ENCODE results near the gene HIPK2.

Gene HIPK2

DNA sequence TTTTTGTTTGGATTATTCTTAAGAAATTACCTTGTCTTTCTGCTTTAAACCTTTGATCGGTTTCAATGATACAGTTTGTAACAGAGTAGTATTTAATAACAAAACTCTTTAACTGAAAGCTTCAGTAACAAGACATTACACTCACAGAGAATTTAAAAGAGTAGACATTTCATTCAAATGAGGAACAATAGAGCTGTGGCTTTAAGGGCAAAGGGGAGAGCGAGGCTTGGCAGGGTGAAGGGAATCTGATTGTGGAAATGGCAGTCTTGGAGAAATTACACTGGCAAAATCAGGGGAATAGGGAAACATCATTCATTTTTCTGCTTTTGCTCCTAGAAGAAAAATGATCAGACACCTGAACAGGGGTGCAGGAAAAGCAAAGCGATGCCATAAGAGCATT is 5.1 kb upstream of the HIPK2 start:
- no peak for DNase-seq

DNA sequence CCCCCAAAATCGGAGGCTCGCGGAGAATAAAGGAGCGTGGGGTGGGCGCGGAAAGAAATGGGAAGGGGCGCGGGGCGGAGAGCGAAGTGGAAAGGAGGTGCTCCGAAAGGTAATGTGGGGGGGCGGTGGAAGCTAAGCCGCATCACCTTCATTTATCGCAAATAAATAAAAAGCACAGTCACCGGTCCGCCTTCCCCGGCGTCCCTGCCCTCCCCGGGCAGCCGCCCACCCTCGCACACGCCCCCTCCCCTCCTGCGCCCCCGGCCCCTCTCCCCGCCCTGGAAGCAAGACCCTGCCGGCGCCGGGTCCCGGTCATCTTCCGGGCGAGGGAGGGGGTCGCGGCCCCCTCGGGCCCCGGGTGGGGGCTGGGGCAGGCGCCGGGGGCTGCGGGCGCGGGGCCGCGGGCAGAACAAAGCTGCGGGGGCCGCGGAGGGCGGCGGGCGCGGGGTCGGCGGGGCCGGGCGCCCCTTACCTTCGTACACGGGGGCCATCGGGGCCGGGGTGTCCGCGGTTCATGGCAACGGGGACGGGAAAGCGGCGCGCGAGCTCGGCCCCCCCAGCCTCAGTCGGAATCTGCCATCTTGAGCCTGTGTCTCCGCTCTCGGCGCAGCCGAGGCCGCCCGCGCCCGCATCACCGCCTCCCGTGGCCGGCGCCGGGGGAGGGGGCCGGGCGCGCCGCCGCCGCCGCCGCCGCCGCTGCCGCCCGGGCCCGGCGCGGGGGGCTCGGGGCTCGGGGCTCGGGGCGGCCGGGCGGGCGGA is 486 bp downstream of the HIPK2 start:
- DNase-seq, result no peak

DNA sequence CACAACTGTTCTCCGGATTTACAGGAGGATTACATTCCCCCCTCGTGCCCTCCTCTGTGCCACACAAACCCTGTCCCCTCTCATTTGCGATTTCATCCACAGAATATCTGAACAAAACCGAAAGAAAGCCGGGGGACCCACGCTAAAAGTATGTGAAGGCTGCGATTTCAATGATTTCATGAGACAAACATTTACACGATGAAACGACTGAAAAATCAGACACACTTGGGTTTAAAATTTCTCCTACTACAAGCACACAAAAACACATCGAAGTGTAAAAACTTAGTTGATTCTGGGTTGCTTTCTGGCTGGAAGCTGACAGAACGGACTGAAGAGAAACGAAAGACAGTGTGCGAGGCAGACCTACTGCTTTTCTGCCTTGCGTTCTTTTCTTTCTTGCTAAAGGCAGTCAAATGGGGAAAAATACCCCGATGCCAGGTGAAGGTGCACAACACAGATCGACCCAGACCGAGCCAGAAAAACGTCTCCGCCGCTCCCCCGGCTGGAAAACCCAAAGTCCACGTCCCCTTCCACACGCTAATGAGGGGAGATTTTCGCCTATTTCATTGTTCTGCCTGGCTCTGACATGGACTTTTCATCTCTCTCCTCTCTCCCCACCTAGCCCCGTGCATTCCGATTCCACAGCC is 1.2 kb downstream of the HIPK2 start:
- peak in 1 of 2 donors; percentile 10 for DNase-seq

DNA sequence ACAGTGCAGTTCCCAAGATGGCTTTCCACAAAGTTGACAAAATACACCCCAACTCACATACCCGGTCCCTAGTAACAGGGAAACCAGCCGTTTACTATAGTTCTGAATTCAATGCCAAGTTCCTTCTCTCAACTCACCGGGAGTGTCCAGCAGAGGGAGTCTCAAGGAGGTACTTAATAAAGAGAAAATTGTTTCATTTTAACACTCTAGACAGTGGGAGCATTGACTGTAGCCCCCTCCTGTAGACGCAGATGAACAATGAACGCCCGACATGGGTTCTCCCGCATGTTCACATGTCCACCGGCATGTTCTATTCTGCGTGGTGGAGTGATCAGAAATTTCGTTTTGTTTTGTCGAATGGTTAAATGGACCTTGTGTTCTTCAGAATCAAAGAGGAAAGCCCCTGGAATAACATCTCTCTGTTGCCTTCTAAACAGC is 1.9 kb downstream of the HIPK2 start:
- peak in 1 of 2 donors; percentile 62 for DNase-seq

DNA sequence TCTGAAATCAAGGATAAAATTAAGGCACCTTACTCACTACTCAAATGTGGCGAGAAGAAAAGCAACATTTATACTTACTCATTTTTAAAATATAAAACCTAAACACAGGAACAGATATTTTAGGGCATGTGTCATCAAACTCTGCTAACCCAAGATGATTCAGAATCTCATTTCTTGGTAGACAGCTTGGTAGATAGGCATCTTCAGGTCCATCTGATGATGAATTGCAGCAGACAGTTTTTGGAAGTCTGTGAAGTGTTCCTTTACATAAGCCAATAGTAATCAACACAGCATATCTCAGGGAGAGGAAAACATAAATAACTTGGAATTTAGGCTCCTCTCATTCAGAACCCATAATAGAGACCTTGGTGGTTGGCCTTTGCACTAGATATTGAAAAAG is 3.4 kb downstream of the HIPK2 start:
- DNase-seq, result peak in 1 of 2 donors; percentile 43

DNA sequence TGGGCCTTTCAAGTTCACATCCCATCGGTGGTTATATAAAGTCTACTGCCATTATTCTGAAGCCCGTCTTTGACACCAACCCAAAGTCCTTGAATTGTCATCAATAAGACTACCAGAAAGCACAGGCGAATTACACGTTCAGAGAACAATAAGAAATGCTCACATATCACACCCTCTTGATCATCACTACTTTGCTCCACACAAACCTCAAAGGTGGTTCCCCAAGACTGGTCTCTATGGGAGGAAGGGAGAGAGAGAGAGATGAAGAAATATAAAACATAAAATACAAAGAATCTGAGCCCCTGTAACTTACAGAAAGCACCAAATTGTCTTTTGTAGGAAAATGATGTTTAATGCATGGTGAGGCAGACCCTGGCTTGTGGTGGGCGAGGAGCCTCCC is 4.4 kb downstream of the HIPK2 start:
- no peak for DNase-seq

DNA sequence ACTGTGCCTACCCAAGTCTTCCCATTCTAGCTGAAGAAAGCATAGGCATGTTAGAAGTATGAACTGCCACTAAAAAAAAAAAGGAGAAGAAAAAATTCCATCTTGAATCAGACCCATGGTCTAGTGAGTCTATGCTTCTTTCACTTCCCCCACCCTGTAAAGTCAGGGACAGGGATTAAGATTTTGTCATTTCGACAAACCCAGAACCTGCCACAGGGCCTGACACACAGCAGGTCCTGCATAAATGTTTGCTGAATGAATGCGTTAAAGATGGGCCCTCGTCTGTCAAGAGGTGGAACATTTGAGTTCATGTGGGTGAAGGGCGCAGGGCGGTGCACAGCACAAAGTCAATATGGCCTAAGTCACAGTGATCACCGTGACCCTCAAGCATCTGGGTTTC is 4.9 kb downstream of the HIPK2 start:
- DNase-seq, result no peak

DNA sequence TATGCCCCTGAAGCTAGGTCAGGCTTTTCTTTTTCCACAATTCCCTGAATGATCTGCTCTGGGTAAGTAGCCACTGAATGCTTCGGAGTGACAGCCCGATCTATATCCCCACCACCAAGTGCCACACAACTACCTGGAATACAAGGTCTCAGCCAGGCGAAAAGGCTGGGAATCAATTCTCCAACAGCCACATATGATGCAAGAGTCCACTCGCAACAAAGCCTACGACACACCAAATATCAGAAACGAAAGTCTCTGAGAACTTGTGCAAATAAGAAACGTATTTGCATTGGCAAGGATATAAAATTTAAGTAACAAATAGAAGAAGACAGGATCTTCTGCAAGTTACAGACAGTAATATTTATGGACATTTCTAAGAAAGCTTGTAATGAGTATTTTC is 5.7 kb downstream of the HIPK2 start:
- no peak for DNase-seq

DNA sequence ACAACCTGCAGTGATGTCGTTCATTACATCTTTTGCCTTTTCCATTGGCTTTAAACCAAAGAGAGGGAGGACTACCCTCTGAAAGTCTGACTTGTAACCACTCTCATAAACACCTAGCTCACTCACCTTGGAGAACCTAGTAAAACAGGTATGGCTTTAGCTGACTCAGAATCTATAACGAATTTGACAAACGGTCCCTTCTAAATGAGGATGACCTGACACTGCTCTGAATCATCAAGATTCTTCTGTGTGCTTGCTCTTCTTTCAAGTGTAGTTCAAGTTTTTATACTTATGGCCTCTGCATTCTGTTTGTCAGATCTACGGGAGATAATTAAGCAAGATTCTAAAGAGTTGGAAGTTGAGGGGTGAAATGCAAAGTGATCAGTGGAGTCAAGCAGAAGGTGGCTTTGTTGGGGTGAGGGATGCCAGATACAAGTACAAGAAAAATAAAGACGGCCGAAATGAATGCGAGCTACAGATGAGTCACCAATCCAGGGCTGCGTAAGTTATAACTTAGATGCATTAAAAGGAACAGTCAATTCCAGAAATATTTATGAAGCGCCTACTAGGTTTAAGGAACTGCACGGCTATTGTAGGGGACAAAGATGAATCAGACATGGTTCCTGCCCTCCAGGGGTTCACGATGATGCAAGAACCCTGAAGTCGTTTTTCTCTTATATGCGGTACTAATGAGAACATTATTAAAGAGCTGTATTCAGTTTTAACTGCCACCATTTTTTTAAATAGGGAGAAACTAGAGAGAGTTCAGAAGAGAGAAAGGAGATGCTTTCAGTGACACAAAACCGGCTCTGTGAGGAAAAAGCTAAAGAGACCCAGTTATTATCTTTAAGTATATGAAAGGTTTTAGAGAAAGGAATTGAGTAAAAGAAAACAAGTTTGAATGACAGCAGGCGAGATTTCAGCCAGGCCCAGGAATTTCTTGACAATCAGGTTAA is 6.5 kb downstream of the HIPK2 start:
- DNase-seq, result no peak

DNA sequence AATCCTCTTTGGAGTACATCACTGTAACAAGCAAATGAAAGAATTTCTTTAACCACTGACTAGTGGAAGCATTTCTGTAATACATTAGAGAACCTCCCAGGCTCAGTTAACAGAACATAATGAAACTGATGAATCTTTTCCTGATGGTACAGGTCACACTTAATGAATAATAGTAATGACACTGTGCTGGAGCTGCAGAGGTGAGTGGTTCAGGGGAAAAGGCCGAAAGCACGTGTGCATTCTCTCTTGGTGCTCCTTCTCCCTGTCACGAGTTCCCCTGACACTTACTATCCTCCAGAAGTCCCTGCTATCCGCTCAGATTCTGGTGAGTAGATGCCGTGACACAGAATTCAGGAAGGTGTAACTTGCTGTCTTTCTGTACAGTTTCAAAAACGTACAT is 8.0 kb downstream of the HIPK2 start:
- no peak for DNase-seq

DNA sequence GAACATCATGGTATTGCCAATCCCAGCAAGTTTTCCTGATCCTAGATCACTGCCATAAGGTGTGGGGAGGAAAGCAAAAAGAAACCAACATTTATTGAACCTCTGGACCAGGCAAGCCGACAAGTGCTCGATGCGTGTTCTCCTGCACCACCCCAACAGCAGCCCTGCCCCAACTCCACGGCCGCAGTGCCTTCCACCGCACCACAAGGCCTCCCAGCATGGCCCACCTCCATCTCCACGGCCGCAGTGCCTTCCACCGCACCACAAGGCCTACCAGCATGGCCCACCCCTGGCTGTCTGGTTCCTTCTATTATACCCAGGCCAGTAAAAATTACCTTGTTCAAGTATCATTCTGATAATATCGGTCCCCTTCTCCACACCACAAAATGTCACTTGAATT is 8.7 kb downstream of the HIPK2 start:
- no peak for DNase-seq

DNA sequence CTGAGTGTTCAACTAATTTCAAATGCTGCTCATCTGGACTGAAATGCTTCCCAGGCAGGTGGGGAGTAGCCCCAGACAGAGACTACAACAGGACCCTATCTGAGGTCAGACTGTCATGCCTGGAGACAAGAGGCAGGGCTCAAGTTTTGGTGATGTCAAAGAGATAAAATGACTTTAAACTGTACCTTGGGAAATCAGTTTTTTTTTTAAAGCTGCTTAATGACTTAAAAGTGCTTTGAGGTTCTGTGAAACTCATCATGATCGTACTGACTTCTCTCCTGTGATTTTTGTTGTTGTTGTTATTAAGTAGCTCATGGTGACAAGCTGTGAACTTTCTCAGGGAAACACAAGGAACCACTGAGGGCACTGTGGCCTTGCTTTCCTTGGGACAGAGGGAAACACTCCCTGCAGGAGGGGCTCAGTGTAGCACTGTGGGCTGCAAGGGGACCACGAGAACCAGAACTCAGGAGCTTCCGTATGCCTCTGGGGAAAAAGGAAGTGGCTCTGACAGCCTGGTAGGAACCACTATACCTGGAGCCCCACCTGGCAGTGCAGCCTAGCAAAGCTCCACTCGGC is 9.5 kb downstream of the HIPK2 start:
- DNase-seq, result no peak

DNA sequence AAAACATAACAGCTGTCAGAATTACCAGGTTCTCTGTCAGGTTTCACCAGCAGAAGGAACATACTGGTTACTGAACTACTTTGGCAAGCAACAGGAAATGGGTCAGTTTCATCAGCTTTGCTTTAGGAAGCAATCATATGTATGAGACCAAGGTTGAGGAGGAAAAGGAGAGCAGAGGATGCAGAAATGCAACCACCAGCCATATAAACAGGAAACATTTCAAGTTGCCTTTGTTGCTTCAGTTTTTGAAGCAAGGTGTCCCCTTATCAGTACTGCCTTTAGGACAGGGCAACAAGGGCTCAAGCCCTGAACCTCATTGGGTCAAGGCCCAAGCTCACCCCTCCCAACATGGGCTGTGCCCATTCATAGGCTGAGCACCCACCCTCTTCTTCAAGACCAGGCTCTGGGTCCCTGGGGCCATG is 10.2 kb downstream of the HIPK2 start:
- DNase-seq, result peak in 1 of 2 donors; percentile 12

DNA sequence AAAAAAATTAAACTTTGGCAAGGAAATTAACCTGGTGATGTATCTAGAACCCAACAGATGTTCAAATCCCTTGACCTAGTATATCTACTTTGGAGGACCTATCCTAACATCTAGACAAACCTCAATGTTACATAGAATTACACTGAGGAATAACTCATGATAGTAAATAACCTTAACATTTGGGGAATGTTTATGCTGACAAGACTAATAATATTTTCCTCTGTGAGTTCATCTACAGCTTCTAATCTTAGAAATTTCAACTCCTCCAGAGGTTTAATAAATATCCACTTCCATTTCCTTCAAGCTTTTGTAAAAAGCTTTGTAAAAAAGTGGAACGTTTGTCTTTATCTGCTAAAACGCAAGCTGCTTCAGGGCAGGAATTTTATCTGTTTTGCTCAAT is 12.7 kb downstream of the HIPK2 start:
- no peak for DNase-seq

DNA sequence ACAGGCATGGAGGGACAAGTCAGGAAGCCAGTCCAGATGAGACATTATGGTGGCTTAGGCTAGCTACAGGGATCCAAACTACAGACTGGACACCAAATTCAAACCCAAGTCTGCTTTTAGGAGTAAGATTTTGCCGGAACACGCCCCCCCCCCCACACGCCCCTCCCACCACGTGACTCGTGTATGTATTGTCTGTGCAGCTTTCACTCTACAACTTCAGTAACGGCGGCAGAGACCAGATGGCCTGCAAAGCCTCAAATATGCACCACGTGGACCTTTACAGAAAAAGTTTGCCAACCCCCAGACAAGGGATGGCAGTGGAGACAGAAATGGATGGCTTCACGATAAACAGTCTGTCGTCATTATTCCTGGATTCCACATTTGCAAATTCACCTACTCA is 14.5 kb downstream of the HIPK2 start:
- DNase-seq, result no peak

DNA sequence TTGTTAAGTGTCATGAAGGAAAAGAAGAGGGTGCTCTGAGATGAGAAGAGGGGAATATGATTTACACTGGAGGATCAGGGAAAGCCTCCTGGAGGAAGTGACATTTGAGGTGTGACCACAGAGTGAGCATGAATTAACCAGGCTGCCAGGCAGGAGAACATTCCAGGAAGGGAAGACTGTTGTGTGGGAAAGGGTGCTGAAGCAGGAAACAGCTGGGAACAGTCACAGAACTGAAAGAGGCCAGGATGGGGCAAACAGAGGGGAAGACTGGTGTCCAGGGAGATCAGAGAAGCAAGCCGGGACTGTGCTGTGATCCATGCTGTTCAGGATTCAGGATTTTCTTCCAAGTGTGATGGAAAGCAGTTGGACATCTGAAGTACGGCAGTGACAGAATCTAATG is 14.9 kb downstream of the HIPK2 start:
- DNase-seq, result no peak

DNA sequence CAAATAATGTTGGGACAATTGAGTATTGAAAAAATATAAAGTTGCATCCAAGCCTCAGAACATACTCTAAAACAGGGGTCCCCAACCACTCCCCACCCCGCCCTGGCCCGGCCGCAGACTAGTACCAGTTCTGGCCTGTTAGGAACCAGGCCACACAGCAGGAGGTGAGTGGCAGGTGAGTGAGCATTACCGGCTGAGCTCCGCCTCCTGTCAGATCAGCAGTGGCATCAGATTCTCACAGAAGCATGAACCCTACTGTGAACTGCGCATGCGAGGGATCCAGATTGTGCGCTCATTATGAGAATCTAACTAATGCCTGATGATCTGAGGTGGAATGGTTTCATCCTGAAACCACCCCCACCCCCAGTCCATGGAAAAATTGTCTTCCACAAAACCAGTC is 19.4 kb downstream of the HIPK2 start:
- DNase-seq, result no peak

DNA sequence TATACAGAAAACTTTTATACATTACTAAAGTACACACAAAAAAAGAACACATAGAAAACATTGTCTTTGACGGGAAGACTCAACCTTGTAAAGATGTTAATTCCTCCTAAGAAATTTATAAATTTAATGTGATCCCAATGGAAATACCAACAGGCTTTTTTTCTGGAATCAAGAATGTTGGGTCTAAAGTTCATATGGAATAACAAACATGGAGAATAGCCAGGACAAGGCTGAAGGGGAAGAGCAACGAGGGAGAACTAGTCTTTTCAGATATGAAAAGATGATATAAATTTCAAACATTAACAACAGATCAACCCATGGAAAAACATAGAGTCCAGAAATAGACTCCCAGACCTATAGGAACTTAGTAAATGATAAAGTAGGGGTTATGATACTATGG is 19.8 kb downstream of the HIPK2 start:
- no peak for DNase-seq

DNA sequence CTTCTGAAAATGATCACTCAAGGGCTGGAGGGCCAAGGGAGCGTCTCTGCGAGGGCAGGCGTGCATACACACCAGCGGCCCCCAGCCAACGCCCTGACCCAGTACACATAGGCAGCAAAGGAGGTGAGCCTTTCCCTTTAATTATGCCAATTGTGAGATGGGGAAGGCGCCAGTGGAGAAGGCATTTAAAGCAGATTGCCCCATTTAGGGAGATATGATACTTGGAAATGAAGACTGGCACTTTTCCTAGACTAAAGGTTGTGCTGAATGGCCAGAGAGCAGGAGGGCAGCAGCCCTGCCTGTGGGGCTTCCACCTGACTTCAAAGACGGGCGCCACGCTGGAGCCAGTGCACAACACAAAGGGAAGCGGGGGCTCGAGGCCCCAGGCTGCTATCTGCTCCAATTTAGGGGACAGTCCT is 24.1 kb downstream of the HIPK2 start:
- DNase-seq, result no peak

DNA sequence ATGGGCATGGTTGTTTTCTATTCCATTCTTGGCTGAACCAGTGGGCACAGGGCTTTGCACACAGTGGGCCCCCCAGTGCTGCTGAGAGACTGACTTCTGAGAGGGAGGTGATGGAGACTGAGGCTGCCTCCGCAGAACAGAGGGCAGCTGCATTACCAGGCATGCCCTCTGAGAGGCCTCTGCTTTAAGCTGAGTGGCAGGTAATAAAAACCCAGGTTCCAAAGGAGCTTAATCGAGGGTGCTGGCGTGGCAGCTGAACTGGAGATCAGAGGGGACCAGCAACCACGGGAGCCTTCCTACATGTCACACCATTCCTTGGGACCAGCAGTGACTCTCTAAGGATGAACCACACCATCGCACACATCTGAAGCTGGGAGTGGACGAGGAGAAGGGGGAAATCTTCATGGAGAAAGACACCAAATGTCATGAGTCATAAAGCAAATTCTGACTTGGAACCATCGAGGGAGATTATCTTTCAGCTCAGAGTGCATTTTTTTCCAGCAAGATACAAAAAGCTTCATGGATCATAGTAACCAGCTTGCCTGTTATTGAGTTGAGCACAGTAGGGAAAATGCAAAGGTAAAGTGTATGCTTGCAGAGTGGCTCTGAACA is 24.6 kb downstream of the HIPK2 start:
- DNase-seq, result no peak

DNA sequence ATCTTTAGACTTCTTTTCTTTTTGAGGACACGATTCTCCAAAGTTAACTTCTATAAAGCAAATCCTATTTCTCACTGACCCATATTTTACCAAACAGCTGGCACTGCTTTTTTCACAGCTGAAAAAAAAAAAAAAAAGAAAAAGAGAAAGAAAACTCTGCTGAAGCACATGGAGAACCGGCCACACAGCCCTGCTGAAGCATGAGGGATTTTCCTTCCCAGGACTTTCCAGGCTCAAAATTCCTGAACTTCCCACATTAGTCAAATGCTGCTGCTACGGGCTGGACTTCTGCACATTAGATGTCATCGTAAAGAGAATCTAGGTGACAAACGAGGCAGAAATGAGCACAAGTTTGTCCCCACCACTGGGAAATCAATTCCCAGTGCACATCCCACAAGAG is 25.2 kb downstream of the HIPK2 start:
- DNase-seq, result no peak

DNA sequence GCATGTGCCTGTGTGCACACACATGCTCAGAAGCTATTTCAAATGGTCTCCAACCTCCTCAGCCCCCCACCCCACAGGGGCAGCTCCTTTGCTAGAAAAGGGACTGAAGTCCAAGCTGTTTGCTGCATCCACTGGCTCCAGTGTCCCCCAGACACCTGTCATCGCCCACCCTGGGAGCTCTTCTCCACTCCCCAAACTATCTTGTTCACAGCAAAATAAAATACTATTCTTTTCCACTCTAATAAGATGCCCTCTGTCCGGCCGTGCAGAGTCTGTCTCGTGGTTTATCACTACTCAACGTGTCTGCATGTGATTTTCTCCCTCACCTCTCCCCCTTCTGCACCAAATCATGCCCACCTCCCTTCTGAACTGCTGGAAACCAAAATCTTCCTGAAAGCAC is 25.6 kb downstream of the HIPK2 start:
- DNase-seq, result no peak

Data from bone marrow (tissue), 2 donors.